GOT3 (cell line): ENCODE data around the gene MT4.
"Not testable (repeated sequence)": the region's sequence is repeated elsewhere in the genome, so short reads cannot be mapped to it uniquely, and the experiment has no call there.

Source experiments
- DNase-seq: peaks from one replicate; lab custom pipeline; 2025; ENCODE audit warnings: mixed read lengths; lab: John Stamatoyannopoulos, UW

MT4 gene

DNA sequence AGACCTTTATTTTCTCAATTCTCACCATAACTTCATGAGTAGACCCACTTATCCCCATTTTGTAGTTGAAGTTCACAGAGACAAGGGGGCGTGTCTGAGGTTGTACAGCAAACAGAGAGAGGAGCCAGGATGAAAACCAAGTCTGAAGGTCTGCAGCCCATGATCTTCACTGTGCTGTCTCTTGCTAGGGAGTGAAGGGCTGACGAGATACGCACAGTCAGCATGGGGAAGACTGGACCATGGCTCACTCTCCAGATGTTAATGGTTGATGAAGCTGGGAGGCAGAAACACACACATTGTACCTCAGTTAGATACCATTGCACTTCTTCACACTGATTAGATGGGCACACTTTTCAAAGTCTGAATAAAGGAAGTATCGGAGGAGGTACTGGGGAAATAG, 5.8 kb upstream of the MT4 start:
- no peak for DNase-seq

DNA sequence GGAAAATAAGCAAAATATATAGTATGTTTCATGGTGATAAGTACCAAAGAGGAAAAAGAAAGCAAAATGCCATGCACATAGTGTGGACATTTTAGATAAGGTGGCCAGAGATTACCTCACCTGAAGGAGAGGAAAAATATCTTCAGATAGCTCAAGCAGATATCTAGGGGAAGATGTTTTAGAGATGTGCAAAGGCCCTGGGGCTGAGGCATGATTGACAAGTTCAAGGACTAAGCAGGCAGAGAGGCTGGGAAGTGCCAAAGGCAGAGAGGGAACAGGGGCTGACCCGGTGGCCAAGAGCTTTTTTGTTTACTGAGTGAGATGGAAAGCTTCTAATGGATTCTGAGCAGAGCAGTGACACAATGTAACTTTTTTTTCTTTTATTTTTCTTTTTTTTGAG, 4.4 kb upstream of the MT4 start:
- no peak for DNase-seq

DNA sequence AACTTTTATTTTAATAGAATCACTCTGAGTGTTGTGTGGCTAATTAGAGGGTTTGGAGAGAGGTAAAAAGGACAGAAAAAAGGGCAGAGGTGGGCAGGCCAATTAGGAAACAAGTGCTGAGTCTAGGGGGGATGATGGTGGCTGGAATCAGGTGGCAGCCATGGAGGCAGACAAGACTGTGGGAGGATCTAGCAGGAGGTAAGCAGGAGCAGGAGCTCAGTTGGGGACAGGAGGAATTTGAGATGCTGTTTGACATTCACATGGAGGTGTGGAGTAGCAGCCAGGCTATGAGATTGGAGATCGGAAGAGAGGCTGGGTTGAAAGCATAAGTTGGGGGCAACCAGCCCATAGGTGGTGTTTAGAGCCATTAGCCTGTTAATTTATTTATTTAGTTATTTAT, 3.7 kb upstream of the MT4 start:
- no peak for DNase-seq

DNA sequence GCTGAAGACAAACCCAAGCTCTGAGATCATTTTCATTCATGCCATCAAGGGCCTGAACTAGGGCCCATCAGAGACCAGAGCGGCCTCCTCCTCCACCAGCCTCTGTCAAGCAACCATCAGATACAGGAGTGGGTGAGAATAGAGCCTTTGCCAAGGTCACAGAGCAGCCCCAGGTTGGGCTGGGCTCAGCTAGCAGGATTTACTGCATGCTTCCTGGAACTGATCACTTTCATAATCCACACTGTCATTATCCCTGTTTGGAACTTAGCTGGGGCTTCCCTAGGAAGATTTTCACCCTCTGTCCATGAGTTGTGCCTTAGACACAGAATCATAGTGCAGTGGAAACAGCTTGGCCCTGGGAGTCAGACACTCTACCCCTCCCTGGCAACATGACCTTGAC, 5.1 kb downstream of the MT4 start:
- DNase-seq, result no peak

DNA sequence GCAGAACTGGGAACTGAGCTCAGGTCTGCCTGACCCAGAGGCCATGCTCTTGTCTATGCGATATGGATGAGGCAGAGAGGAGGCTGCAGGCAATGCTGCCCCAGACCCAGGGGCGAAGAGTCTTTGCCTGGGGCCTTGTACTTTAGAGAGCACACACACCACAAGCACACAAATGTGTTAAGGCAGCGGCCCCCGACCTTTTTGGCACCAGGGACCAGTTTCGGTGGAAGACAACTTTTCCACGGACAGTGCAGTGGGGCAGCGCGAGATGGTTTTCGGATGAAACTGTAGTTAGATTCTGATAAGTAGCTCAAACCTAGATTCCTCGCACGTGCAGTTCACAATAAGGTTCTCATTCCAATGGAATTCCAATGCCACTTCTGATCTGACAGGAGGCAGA, 6.7 kb downstream of the MT4 start:
- DNase-seq, result no peak

DNA sequence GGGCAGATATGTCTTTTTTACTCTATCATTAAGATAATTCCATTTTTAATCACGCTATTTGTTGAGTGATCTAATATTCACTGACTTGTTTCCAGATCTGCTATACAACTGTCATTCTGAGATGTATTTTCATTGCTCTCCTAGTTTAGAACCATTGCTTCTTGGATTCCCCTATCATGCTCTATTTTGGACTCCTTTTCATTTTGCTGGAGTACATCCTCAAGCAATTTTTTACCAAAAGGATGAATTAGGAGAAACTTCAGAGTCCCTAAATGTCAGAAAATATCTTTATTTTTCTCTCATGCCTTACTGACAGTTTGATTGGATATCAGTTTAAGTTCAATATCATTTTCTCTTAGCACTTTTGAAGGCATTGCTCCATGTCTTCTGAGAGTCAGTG, 9.8 kb downstream of the MT4 start:
- no peak for DNase-seq

DNA sequence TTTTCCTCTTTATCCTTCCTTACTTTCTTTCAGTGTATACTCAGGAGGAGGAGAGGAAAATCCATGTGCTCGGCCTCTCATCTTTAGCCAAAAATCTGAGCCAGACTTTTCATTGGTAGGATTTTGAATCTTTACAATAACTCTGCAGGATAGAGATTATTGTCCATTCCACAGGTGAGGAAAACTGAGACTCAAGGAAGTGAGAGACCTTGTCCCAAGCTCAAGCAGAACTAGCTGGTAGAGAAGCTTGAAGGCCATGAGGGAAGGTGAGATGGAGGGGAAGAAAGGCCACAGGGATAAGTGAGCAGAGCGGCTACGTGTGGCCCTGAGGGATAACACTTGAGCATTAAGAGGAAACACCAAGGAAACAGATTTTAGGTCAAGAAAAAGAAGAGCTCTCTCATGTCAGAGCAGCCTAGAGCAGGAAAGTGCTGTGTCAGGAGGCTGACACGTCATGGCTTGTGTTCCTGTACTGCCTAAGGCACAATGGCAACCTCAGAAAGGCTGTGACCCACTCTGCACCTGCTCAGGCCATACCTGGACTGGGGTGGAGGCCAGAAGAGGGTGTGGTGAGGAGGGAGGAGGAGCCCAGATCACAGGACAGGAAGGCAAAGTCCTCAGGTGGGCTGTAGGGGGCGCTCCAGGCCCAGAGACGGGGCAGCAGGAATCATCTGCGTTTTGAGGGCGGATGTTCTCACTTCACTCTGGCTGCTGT, 11.9 kb downstream of the MT4 start:
- DNase-seq, result no peak

DNA sequence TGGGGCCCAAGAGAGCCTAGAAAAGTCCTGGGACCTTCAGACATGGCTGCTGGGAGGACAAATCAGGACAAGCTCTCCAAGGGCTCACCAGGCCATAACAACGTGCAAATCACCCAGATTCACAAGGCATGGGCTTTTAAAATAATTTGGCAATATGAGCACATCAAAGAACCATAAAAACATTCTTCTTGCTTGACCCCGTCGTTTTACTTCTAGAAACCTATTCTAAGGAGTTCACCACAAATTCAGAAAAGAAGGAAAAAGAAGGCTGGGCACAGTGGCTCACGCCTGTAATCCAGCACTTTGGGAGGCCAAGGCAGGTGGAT, 12.4 kb downstream of the MT4 start:
- DNase-seq, result no peak

DNA sequence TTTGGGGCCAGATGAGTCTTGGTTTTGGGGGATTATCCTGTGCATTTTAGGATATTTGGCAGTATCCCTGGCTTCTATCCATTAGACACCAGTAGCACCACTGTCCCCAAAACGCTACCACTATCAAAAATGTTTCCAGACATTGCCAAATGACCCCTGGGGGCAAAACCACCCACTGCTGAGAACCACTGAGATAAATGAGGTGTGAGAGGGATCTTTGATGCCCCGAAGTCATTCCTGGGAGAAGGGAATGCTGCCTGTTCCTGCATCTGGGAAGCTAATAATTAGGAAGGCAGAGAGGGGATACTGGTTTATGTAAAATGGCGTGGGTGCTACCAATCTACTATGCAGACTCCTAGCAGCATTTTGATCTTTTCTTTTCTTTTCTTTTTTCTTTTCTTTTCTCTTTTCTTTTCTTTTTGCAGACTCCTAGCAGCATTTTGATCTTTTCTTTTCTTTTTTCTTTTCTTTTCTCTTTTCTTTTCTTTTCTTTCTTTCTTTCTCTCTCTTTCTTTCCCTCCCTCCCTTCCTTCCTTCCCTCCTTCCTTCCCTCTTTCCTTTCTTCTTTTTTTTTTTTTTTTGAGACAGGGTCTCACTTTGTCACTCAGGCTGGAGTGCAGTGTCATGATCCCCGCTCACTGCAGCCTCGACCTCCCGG, 15.6 kb downstream of the MT4 start:
- DNase-seq, result no peak

DNA sequence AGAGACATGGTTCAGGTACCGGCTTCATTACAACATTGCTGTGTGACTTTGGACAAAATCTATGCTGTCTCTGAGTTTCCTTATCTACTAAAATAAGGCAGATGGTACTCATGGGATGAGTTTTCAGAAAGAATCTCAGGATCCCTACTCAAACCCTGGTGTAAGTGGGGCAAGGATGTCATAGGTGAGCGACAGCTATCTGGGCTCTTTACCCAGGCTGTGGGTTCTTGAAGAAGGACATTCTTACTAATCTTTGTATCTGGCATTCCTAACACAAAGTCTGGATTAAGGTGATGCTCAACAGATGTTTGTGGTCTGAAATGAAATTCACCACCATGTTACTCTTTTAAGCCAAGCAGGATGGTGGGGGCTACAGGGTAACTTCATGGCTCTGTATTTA, 18.0 kb downstream of the MT4 start:
- not testable (repeated sequence) for DNase-seq

DNA sequence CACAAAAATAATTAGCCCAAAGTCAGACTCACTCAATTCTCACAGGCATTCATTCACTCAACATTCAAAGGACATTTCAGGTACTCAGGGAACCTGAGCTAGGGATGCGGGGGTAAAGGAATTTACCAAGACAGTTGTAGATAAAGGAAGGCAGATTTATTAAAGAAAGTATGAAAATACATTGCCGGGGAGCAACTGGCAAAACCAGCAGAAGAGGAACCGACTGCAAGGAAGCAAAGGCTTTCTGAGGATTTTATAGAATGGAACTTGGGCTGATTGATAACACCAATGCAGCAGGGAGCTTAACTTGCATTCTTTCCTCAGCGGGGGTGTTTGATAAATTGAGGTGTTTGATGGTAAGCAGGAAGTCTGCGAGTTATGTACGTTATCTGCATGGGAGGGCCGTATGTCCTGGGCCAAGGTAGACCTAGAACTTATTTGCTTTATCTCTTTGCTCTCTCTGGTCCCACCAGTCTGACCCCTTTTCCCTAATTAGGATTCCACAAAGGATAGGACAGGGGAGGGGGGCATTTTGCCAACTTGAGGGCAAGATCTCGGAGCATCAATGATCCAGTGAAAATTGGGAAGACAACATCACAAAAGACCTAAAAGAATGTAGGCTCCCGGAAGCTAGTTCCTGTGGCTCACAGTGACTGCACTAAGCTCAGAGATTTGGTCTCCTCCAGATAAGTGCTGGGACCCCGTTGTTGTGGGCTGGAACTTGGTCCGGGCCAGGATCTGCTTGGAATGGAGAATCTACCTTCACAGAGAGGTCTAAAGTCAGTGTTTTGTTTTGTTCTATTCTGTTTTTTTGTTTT, 18.7 kb downstream of the MT4 start:
- DNase-seq, result no peak

DNA sequence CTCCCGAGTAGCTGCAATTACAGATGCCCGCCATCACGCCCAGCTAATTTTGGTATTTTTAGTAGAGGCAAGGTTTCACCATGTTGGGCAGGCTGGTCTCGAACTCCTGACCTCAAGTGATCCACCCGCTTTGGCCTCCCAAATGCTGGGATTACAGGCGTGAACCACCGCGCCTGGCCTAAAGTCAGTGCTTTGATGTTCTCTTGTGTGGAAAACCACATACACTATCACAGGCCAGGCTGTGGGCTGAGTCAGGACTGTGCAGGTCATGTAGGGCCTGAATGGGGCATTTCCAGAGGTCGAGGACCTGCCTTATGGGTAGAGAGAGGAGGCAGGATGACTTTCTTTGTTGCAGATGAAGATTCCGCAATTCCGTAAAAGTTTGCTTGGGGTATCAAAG, 19.4 kb downstream of the MT4 start:
- no peak for DNase-seq

DNA sequence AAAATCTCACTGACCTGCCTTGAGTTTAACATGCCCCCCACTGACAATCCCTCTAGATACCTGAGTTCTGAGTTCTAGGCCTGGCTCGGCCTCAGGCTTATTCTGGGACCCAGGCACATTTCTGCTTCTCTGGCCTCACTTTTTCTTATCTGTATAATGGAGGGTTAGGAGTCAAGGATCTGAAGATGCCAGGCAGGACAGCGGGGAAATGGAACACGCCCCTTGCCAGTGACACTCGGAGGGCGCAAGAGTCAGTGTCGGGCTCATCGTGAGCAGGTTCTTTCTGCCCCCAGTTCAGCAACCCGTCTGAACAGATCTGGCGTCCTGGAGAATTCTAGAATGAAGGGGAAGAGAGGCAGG, 23.9 kb downstream of the MT4 start:
- no peak for DNase-seq

DNA sequence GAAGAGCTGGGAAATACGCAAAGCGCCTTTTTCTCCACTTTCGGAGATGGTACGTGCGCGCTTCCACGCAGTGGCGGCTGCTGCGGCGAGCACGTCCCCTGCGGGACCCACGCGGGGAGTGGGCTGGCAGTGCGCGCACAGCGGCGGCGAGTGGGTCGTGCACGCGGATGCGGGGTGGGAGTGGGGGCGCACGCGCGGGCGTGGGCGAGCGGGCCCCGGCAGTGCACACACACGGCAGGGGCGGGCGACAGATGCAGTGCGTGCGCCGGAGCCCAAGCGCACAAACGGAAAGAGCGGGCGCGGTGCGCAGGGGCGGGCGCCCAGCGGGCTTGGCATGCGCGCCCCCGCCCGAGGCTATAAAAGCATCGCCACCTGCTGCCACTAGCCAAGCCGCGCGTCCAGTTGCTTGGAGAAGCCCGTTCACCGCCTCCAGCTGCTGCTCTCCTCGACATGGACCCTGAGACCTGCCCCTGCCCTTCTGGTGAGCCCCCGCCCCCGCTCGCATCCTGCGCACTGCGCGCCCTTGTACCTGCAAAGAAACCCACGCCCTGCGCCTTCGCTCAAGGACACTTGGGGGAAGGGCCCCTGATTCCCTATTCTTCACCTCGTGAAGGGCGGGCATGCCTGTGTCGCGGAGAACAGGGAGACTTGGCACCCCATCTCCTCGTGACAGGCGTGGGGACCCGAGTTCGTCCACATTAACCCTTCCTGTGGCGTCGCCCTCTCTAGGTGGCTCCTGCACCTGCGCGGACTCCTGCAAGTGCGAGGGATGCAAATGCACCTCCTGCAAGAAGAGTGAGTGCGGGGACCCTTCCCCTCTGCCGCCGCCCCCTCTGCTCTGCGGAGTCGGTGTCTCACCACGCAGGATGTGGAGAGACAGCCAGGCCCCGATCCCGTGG, 24.5 kb downstream of the MT4 start, which contains the start of gene MT3:
TSS of gene MT3 (plus strand) at position 388 of the 899 bp plus-strand sequence. CDS start at position 451, 63 bp downstream.
- DNase-seq, result no peak

DNA sequence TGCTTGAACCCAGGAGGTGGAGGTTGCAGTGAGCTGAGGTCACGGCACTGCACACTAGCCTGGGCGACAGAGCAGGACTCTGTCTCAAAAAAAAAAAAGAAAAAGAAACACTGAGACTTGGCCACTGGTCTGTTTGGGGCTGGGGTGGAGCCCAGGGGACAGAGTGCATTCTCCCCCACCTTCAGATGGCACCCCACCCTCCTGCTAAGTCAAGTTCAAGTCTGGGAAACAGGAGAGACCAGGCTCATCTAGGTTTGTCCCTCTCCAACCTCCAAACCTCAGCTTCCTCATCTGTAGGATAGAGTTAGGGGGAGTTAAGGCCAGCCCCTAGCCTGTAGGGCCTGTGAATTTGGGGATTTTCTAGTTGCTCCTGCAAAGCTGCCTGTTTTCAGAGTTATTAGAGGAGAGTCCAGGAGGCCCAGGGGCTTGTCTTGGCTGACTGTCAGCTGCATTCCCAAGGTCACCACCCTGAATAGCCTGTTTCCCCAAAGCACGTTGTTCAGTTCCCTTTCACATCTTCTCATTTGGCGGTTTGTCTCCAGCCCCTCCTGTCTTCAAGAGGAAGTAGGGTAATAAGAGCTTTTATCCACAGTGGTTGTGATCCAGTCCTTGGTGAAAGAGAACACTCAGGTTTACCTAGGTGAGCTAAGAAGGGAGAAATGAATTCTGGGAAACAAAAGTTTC, 26.6 kb downstream of the MT4 start:
- no peak for DNase-seq

DNA sequence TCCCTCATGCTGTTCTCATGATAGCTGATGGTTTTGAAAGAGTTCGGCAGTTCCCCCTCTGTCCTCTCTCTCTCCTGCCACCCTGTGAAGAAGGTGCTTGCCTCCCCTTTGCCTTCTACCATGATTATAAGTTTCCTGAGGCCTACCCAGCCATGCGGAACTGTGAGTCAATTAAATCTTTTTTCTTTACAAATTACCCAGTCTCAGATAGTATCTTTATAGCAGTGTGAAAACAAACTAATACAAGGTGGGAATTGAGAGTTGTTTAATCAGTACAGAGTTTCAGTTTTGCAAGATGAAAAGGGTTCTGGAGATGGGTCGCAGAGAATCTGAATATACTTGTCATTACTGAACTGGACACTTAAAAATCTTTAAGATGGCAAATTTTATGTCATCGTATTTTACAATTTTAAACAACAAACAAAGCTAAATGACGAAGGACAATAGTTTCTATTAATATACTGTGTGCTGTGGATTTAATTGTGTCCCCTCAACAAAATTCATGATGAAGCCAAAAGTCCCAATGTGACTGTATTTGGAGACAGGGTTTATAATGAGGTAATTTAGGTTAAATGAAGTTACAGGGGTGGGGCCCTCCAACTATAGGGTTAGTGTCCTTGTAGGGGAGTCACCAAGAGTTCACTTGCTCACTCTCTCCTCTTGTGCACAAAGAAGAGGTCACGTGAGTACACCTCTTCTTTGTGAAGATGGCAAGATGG, 28.9 kb downstream of the MT4 start:
- no peak for DNase-seq

DNA sequence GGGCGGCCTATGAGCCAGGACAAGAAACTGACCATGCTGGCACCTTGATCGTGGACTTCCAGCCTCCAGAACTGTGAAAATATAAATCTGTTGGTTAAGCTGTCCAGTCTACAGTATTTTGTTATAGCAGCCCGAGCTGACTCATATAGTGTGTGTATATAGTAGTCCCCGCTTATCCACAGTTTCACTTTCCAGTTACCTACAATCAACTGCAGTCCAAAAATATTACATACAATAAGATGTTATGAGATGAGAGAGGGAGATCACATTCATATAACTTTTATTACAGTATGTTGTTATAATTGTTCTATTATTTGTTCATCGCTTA, 29.4 kb downstream of the MT4 start:
- DNase-seq, result no peak

DNA sequence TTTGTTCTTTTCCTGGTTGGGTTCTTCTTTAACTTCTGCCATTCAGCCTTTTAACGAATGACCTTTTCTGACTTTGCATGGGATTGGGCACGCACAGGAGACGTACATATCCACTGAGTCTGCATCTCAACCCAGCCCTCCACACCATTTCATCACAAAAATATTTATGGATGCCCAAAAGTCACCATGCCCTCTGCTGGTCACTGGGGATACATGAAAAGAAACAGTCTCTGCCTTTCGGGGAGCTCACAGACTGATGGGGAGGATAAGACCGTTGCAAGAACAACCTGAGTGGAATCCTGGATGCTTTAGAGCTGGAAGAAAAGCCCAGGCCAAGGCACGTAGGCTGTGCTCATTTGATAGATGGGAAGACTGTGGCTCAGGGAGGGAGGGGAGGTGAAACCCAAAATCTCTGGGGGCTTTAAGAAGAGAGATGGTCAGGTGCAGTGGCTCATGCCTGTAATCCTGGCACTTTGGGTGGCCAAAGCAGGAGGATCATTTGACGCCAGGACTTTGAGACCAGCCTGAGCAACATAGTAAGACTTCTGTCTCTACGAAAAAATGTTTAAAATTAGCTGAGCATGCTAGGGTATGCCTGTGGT, 35.6 kb downstream of the MT4 start:
- no peak for DNase-seq

DNA sequence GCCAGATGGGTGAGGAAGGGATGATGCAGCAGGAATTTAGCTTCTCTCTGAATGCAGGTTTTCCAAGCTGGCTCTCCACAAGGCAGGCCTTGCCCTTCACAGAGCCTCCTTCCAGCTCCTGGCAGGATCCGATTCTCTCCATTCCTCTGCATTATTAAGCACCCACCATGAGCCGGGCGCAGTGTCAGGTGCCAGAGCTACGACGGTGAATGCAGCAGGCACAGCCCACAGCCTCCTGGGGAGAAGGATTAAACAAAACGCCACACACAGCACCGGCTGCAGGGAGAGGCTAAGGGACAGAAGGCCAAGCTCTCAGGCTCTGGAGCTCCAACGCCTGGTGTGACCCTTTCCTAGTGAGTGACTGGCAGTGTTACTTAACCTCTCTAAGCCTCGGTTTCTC, 36.5 kb downstream of the MT4 start:
- no peak for DNase-seq

DNA sequence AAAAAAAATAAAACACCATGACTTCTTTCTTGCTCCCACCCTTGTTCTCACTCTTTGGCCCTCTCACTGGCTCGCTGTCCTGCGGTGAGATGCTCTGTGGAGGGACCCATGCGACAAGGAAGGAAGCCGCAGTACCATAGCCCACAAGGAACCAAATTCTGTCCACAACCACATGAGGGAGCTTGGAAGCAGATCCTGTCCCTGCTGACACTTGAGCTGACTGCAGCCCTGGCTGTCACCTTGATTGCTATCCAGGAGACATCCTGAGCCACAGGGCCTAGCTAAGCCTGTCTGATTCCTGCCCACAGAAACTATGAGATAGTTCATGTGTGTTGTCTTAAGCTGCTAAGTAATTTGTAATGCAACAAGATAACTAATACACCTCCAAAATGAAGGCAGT, 38.7 kb downstream of the MT4 start:
- no peak for DNase-seq

DNA sequence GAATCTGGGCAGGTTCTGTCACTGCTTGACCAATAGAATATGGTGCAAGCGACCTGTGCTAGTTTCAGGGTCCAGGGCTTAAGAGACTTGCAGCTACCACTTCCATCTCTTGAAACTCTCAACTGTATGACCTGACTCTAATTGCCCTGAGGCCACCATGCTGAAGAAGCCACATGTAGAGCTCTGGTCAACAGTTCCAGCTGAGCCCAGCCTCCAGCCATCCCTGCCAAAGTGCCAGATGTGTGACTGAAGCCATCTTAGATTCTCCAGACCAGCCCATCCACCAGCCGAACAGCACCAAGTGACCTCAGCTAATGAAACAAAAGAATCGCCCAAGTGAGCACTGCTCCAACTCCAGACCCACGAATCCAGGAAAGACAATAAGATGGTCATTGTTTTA, 40.1 kb downstream of the MT4 start:
- DNase-seq, result no peak
